Esophagus squamous epithelium (tissue), 5 donors: Measurements from ENCODE around the gene WHAMM. TPM values are rescaled to one million over a fixed set of nuclear protein-coding genes. Genes with fewer than 3 reads are reported as not detected.

Experiments
- DNase-seq: peaks from one replicate; lab custom pipeline; 2025; lab: John Stamatoyannopoulos, UW
- H3K27ac ChIP-seq, 4 donors: fragments of 200-600 bp; sonication (generic); one replicate each; pipeline ENCODE4 v1.5.1; 2016 to 2019; ENCODE audit warnings: mild to moderate bottlenecking in 1 of 4
- H3K27me3 ChIP-seq, 4 donors: fragments of 200-600 bp; sonication (generic); 1 replicate in 3 of 4; 2 replicates in 1 of 4; pipeline versions ENCODE4 v1.5.1 to v1.6.0; 2017 to 2021; ENCODE audit warnings: antibody characterized with exemption in 1 of 4
- H3K36me3 ChIP-seq, 3 donors: fragments of 200-600 bp; sonication (generic); one replicate each; pipeline ENCODE4 v1.5.1; 2016 to 2019
- H3K4me1 ChIP-seq, 3 donors: fragments of 200-600 bp; sonication (generic); one replicate each; pipeline ENCODE4 v1.5.1; 2017 to 2019
- H3K4me3 ChIP-seq, 4 donors: fragments of 200-600 bp; sonication (generic); 1 replicate in 3 of 4; 2 replicates in 1 of 4; pipeline ENCODE4 v1.5.1; 2016 to 2019; ENCODE audit warnings: mild to moderate bottlenecking in 2 of 4, moderate library complexity in 1 of 4
- H3K9me3 ChIP-seq, 3 donors: fragments of 200-600 bp; sonication (generic); one replicate each; pipeline ENCODE4 v1.5.1; 2016 to 2019
- POLR2A ChIP-seq, 4 donors: fragments of 450-650 bp; IDR thresholded peaks; one replicate each; pipeline ENCODE4 v1.6.1; 2017; ENCODE audit warnings: antibody characterized with exemption in 4 of 4, mild to moderate bottlenecking in 4 of 4, moderate library complexity in 3 of 4
- WGBS, 2 donors: methylation state at CpG; one replicate each; pipeline ENCODE4 v1.1.5; 2018; 5-methylcytosine and 5-hydroxymethylcytosine counted together
- intact Hi-C: fragments of 100-400 bp; cut with DNase I; formaldehyde crosslinking; loops from one replicate; pipeline ENCODE4 v1.15.0; 2022
- total RNA-seq, 4 donors: library from RNA; depleted of rRNA; stranded (reverse); fragments of >200 nt; gene quantifications; one replicate each; pipeline ENCODE4 v1.1.0, GENCODE V29; 2016
- TF ChIP-seq, protein P1 (sequence below), 6 experiments: fragments of 450-650 bp in 4 of 6; fragments of 200-600 bp in 2 of 6; sonication (generic) in 2 of 6; IDR thresholded peaks; one replicate each; pipeline ENCODE4 v1.5.1; 2016 to 2019; ENCODE audit warnings: antibody characterized with exemption in 6 of 6, mild to moderate bottlenecking in 4 of 6, moderate library complexity in 4 of 6
- donor health status: DM: yes; HTN: yes; CAD: no.

The WHAMM gene
- total RNA-seq, 4 donors from 2014 or later = 5.3 to 8.8 (median 6.1) TPM

DNA sequence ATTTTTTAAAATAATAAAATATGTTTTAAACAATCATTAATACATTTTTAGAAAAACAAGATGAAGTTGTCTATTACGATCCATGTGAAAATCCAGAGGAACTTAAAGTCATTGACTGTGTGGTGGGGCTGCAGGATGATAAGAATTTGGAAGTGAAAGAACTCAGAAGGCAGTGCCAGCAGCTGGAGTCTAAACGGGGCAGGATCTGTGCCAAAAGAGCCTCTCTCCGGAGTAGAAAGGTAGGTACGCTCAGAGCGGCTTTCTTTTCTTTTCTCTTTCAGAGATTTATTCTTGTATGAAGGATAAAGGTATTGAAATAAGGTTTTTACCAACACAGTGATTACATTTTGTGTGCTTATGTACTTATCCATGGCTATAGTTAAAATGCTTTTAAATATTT is 13.6 kb downstream of the WHAMM start:
- no peak overlapping the region for H3K4me3 ChIP-seq
- H3K27ac ChIP-seq = no peak overlapping the region
- no peaks in the 10 kb centered on the region for H3K9me3 ChIP-seq
- H3K27me3 ChIP-seq = no peaks in the 10 kb centered on the region
- no peak for DNase-seq
- 42 to 77% methylated on average over 5 of the region's 5 CpGs for WGBS, 2 donors
- peaks cover 20 to 99% (median 47%) of the 10 kb centered on the region in 3 donors for H3K36me3 ChIP-seq
- H3K4me1 ChIP-seq = no peaks in the 10 kb centered on the region
- no peak for TF ChIP-seq POLR2A (IDR thresholded peaks at IDR 0.05)
- TF ChIP-seq, protein P1, sequence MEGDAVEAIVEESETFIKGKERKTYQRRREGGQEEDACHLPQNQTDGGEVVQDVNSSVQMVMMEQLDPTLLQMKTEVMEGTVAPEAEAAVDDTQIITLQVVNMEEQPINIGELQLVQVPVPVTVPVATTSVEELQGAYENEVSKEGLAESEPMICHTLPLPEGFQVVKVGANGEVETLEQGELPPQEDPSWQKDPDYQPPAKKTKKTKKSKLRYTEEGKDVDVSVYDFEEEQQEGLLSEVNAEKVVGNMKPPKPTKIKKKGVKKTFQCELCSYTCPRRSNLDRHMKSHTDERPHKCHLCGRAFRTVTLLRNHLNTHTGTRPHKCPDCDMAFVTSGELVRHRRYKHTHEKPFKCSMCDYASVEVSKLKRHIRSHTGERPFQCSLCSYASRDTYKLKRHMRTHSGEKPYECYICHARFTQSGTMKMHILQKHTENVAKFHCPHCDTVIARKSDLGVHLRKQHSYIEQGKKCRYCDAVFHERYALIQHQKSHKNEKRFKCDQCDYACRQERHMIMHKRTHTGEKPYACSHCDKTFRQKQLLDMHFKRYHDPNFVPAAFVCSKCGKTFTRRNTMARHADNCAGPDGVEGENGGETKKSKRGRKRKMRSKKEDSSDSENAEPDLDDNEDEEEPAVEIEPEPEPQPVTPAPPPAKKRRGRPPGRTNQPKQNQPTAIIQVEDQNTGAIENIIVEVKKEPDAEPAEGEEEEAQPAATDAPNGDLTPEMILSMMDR (IDR thresholded peaks at IDR 0.05) = no peak
- intact Hi-C loops = no loop called here

DNA sequence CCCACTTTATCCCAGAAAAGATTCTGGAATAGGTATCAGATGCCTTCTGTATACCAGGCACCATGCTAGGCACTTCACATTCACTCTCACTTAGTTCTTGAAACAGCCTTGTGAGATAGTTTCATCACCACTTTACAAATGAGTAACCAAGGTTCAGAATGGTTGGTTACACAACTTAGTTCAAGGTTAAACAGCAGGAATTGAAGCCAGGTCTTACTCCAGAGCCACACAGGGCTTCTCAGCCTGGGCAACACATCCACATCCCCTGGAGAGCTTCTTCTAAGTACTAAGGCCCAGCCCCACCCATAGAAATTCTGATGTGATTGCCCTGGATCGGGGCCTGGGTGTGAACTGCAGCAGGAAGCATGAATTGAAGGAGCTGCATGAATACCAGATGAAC is 18.6 kb downstream of the WHAMM start:
- 38 to 75% methylated on average over 1 of the region's 1 CpG for WGBS, 2 donors
- H3K27ac ChIP-seq = no peak overlapping the region
- H3K4me1 ChIP-seq = peaks cover 5 to 19% (median 14%) of the 10 kb centered on the region in 3 donors
- intact Hi-C loops = no loop called here
- no peak for DNase-seq
- peaks cover 27 to 98% (median 54%) of the 10 kb centered on the region in 3 donors for H3K36me3 ChIP-seq
- no peaks in the 10 kb centered on the region for H3K9me3 ChIP-seq
- no peak overlapping the region for H3K4me3 ChIP-seq
- H3K27me3 ChIP-seq = no peaks in the 10 kb centered on the region
- TF ChIP-seq, protein P1 (IDR thresholded peaks at IDR 0.05) = no peak
- TF ChIP-seq POLR2A (IDR thresholded peaks at IDR 0.05) = no peak

DNA sequence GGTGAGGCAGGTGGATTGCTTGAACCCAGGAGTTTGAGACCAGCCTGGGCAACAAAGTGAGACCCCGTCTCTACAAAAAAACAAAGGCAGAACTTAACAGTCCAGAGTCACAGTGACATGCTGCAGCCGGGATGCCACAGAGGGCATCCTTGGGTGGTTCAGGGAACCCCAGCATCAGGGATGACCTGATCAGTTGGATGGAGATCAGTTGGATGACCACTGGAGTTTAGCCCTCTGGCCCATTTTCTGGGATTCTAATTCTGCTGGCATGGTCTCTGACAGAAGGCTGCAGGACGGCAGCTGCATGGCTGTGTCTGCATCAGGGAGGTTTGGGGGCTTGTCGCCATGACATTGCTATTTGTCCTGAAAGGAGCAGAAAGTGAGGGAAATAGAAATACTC is 19.8 kb downstream of the WHAMM start:
- intact Hi-C loops = no loop called here
- peaks cover 5 to 27% (median 18%) of the 10 kb centered on the region in 3 donors for H3K4me1 ChIP-seq
- H3K36me3 ChIP-seq = peaks cover 25 to 99% (median 61%) of the 10 kb centered on the region in 3 donors
- 95 to 97% methylated on average over 3 to 4 of the region's 4 CpGs for WGBS, 2 donors
- H3K4me3 ChIP-seq = no peak overlapping the region
- H3K27ac ChIP-seq = no peak overlapping the region
- TF ChIP-seq, protein P1 (IDR thresholded peaks at IDR 0.05) = no peak
- no peak for TF ChIP-seq POLR2A (IDR thresholded peaks at IDR 0.05)
- DNase-seq = no peak
- no peaks in the 10 kb centered on the region for H3K27me3 ChIP-seq
- H3K9me3 ChIP-seq = no peaks in the 10 kb centered on the region

DNA sequence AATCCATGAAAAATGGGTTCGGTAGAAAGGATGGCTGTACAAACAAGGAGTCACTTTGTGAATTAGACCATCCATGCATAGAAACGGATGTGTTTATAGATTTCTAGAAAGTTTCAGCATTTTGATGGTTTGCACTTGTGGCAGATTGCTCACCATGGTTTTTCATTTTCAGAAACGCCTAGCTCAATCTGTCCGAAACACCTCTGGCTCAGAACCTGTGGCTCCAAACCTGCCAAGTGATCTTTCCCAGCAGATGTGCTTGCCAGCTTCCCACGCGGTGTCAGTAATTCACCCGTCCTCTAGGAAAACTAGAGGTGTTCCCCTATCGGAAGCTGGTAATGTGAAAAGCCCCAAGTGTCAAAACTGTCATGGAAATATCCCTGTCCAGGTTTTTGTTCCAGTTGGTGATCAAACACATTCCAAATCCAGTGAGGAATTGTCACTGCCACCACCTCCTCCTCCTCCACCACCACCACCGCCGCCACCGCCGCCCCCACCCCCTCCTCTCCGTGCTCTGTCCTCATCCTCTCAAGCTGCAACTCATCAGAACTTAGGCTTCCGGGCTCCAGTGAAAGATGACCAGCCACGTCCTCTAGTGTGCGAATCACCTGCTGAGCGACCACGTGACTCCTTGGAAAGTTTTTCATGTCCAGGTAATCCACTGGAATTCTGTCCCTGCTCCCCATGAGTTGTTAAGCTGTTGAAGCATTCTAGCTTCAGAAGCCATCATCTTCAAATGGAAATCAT is 21.2 kb downstream of the WHAMM start:
- Histone ChIP-seq H3K27ac (no peak overlapping the region), H3K4me3 (no peak overlapping the region), H3K9me3 (no peaks in the 10 kb centered on the region), H3K36me3 (peaks cover 20 to 99% (median 53%) of the 10 kb centered on the region in 3 donors), H3K4me1 (peaks cover 5 to 27% (median 18%) of the 10 kb centered on the region in 3 donors), H3K27me3 (no peaks in the 10 kb centered on the region)
- TF ChIP-seq, protein P1 (IDR thresholded peaks at IDR 0.05) = no peak
- no peak for TF ChIP-seq POLR2A (IDR thresholded peaks at IDR 0.05)
- no peak for DNase-seq
- intact Hi-C loops = no loop called here
- 84 to 86% methylated on average over 18 of the region's 18 CpGs for WGBS, 2 donors

DNA sequence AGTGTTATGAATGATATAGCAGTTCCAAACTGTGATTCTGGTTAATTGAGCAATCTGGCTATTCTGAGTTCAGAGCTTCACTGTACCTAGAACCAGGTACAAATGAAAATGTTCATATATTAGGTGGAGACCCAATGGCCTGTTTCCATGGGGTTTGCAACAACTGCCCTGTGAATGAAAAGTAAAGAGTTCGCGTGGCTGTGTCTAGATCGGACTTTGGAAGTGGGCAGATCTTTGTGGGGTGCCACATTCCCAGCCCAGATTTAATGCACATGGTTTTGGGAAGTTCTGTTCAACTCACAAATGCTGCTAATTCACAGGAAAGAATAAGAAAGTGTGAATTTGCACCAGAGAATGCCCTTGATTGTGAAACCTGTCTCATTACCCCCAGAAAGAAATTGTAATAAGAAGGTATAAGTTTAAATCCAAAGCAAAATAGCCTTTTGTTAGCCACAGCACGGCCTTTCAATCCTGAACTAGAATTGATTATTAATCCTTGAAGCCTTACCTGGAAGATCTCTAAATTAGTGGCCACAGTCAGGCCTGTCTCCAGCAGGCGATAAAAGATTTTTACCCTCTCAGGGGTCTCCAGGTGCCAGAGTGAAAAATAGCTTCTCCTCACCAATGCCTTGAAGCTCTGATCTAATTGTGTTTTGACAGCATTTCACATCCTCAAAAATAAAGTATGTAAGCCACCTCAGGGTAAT is 22.6 kb downstream of the WHAMM start:
- Histone ChIP-seq H3K27ac (peak overlapping the region; percentile 23 to 65 (median 35)), H3K36me3 (peaks cover 22 to 99% (median 64%) of the 10 kb centered on the region in 3 donors), H3K4me3 (no peak overlapping the region), H3K27me3 (no peaks in the 10 kb centered on the region), H3K9me3 (no peaks in the 10 kb centered on the region), H3K4me1 (peaks cover 5 to 27% (median 18%) of the 10 kb centered on the region in 3 donors)
- intact Hi-C loops = no loop called here
- WGBS, 2 donors = 70 to 80% methylated on average over 5 of the region's 5 CpGs
- DNase-seq = no peak
- TF ChIP-seq, protein P1 (IDR thresholded peaks at IDR 0.05) = no peak
- TF ChIP-seq POLR2A (IDR thresholded peaks at IDR 0.05) = no peak
